NCI-H2196 treated with DMSO at 0.1 percent for 48 hours (cell line): ENCODE results near the gene KIAA0232.

ENCODE experiments used
- DNase-seq: peaks from one replicate; lab custom pipeline; 2025; ENCODE audit not compliant: unreplicated experiment; lab: John Stamatoyannopoulos, UW

The KIAA0232 gene

DNA sequence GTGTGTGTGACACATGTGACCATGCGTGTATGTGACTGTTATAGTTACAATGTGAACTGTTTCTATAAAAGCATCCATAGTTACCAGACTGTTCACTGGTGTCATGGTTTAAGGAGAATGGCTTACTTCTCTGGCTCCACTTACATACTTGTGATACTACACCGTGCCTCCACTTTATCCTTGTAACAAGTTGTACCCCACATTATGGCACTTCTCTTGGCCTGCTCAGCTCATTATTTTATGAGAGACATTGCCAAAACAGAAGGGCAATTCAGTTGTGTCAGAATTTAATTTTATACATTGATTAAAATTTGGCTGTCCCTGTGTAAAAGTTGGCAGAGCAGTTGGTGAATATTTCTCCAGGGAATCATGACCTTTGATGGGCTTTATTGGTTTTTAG is 64.7 kb downstream of the KIAA0232 start:
- no peak for DNase-seq

DNA sequence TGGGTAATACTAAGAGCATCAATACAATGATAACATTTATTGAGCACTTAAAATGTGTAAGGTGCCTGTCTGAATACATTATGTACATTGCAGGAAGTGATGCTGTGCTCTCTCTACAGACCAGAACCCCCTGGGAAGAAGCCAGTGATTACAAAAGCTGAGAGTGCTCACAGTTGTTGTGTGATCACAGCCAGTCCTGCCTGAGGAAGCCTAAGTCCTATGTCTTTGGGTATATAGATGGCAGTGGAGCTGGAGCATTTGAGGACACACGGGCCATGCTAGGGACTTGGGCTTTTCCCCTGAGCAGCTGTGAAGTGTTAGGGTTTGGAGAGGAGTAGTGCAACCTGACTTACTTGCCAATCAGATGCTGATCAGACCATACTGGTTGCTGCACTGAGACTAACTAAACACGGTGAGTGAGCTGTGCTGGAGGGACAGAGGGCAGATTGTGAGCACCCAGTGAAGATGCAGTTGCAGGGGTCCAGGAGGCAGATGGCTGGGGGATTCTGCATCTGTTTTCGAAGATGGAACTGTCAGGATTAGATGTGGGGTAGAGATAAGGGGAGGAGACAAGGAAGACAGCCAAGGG is 66.3 kb downstream of the KIAA0232 start:
- no peak for DNase-seq

DNA sequence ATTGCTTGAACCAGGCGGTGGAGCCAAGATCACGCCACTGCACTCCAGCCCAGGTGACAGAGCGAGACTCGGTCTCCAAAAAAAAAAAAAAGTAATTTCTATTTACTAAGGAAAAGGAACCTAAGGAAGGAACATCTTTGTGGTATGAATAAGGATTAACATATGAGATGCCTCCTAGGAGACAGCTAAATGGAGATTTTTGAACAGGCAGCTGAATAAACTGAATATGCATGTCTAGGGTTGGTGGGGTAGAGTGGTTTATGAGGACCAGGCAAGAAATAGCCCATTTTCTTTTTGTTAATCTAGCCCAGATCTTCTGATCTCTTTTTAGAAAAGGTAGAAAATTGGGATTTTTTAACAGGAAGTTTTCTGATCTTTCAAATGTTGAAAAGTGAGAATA is 67.2 kb downstream of the KIAA0232 start:
- DNase-seq: no peak

DNA sequence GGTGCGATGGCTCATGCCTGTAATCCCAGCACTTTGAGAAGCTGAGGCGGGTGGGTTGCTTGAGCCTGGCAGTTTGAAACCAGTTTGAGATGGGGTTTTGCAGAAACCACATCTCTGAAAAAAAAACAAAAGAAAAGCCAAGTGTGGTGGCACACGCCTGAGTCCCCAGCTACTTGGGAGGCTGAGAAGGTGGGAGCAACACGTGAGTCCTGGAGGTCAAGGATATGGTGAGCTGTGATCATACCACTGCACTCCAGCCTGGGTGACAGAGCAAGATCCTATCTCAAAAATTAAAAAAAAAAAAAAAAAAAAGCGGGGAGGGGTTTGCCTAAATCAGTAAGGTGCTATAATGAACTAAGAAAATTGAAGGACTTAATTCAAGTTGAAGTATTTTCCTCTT is 68.9 kb downstream of the KIAA0232 start:
- no peak for DNase-seq

DNA sequence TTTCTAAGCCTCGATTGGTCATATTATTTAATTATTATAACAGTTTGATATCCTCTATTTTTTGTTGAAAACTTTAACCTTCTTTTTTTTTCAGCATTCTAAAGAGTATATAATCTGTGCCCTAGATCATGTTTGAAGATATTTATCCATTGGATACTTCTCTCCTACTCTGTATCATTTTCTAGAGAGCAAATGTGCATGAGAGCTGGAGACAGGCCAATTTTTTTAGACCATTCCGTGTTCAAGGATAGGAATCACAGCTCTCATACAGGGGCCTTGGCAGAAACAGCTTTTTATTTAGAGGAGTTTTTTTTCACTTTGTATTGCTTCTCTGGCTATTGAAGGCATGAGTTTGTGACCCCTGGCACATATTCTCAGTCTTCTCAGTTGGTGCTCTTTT is 69.4 kb downstream of the KIAA0232 start:
- no peak for DNase-seq

DNA sequence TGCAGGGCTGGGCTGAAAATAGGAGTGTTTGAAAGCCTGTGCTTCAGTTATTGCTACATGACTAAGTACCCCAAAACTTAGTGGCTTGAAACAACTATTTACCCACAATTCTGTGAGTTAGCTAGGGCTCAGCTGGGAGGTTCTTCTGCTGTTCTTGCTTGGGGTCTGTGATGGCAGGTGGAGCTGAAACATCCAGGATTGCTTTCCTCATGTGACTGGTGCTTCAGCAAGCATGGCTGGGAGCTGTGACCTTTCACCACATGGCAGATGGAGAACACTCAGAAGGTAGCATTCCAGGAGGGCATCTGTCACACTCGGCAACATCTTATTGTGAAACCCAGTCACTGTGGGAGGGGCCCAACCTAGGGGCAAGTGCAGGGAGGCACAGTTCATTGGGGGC is 70.1 kb downstream of the KIAA0232 start:
- no peak for DNase-seq

DNA sequence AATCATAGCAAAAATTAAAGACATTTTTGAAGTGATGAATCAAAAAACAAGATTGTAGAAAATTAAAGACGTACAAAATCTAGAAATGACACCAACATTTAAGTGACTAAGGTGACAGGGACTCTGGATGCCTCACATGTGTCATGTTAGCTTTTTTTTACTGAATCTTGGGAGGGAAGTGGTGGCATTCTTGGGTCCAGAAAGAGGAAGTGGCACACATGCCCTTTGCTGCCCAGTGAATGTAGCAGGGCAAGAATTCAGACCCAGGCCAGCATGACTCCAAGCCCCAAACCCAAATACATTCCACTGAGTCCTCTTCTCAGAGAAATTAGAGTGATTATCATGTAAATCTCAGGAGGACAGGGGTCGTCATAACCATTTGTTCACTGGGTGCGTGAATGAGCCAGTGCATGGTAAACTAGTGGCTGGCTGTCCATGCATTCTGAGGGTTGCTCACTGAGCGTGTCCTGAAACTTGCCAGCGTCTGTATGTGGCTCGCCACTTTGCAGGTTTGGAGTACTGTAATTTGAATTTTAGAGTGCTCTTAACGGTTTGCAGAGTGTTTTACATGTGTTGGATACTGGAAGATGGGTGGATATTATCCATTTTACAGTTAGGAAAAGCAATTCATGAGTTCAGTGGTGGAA is 71.7 kb downstream of the KIAA0232 start:
- DNase-seq: no peak

DNA sequence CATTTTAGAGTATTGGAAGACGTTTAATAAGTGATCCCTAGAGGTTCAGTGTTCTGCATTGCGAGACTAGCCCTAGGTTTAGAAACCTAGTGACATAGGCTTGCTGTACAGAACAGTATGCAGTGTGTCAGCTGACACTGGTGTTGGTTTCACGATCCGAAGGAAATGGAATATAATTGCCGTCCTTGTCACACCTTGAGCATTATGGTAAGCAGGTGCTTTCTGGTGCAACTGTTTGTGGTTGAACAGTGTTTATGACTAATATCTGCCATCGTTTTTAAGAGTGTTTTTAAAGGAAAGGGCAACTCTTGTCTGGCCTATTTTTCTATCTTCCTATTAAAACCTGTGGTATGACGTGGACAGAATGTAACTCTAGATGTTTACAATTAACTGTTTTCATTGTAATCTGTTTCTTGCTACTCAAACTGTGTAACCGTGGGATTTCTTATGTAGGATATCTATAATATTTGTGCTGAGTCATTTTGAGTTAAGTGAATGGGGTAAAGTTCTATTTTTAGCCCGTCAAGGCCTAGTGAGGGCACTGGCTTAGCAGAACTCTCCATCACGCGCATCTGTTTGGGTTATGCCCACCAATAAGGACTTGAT is 73.3 kb downstream of the KIAA0232 start:
- DNase-seq: peak; percentile 94

DNA sequence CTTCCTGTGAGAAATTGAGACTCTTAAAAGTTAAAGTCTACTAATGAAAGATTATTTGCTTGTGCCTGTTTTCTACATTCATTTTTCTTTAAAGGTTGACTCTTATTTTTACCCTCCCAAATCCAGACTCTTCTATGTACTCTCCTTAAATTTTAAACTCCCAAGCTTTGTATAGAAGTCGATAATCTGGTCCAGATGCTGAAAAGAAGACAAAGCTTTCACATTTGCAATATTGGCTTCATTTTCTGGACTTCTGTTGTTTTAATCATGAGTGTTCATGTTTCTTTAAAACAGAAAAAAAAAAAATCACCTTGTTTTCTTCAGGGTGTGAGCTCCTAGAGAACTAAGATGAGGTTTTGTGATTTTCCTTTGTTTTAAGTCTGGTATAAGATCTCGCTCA is 73.9 kb downstream of the KIAA0232 start:
- no peak for DNase-seq

DNA sequence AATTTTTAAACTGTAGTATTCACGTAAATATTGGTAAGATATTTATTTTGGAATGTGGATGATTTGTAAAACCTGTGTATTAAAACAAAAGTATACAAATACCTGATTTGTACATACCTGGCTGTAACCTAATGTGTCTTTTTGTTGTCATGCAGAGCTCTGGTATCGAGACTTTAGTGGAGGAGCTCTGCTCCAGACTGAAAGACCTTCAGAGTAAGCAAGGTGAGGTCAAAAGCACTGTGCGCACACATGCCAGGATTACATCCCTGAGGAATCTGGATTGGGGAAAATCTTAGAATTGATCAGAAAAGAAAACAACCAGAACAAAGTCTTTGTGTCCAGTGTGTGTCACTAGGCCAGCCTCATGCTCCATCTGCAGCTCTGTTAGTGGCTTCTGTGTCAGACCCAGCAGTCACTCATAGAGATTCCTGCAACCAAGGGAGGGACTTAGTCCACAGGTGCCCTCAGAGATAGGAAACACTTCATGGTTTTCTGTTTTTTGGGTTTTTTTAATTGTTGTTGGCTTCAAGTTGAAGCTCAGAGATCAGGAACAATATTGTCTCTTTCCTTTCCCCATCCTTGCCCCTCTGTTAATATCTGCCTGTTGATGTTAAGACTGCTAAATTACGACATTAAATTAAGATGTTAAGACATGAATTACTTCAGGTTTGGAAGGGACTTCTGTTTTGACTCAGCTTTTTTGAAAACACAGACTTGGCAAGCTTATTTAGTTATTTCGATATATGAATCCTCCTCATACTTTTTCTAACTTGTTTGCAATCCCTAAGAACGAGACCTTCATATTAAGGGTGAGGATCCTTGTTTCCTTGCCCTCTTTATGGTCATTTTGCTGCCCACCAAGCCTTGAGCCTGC is 74.7 kb downstream of the KIAA0232 start:
- no peak for DNase-seq

DNA sequence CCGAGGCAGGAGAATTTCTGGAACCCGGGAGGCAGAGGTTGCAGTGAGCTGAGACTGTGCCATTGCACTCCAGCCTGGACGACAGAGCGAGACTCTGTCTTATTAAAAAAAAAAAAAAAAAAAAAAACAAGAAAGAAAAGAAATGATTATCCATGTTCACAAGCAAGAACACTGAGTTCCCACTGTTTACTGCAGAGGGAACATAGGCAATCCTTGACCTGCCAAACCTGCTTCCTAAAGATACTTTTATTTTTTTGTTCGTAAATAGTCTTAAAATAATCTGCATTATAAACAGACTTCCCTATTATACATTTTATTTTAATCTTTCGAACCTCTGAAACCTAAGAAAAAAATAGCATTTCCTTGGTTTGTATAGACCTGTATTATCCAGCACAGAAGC is 76.5 kb downstream of the KIAA0232 start:
- DNase-seq: no peak

DNA sequence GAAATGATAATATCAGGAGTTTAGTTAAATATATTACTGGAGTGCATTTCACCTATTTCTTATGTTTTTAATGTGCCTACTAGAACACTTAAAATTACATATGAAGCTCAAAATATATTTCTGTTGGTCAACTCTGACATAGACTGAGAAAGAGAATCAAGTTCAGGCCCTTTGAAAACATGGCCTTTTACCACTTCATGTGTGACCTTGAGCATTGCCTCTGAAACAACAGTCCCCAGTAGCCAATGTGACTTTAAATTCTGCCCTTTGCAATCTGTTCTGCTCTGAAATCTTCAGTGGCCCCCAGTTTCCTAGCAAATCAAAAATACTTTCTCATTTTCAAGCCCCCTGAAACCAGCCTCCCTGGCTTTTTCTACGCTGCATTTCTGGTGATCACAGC is 77.0 kb downstream of the KIAA0232 start:
- DNase-seq: no peak

DNA sequence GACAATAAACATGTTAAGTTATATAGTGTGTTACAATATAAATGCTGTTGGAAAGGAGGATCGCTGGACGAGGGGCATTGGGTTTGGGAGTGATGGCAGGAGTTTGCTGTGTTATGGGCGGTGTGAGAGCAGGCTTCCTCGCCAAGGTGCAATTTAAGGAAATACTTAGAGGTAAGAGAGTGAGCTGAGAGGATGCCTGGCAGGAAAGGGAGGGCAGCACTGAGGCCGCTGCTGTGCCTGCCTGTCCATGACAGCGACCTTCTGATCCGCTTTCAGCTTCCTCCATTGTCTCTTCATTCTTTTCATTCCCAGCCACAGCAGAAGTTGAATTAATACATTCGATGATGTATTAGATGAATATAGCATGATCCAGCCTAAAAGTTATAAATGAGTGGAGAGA is 85.9 kb downstream of the KIAA0232 start:
- no peak for DNase-seq

DNA sequence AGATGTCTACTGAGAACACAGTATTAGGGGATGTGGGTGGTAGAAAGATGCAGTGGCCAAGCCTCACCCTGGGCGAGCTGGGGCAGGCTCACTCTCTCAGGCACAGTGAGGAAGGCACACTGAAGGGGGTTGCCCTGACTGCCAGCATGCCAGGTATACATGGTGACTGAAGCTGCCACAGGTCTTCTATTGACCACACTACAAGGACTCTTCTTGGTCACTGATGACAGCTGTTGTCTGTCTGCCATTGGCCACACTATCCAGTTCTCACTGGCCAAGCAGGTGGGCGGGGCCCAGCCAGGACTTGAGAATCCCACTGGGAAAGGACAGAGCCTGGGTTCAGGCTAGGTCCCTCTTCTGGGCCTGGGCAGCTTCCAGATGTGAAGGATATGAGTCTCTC is 87.4 kb downstream of the KIAA0232 start:
- DNase-seq: no peak

DNA sequence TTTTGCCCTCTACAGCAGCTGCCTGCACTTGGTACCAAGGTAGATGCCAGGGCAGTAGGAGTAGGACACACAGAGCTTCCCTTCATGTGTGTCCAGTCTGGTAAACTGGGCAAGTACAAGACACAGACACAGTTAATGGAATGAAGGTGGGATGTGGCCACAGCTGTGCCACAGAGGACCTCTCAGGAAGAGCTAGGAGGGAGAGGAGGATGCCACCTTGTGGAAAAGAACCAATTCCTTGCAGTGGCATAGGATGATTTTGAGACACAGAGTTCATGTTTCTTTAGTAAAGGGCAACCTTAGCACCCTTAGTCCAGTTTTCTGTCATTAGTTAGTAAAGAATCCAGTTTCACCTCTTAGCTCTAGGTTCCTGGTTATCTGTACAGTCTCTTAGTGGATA is 90.8 kb downstream of the KIAA0232 start:
- DNase-seq: no peak

DNA sequence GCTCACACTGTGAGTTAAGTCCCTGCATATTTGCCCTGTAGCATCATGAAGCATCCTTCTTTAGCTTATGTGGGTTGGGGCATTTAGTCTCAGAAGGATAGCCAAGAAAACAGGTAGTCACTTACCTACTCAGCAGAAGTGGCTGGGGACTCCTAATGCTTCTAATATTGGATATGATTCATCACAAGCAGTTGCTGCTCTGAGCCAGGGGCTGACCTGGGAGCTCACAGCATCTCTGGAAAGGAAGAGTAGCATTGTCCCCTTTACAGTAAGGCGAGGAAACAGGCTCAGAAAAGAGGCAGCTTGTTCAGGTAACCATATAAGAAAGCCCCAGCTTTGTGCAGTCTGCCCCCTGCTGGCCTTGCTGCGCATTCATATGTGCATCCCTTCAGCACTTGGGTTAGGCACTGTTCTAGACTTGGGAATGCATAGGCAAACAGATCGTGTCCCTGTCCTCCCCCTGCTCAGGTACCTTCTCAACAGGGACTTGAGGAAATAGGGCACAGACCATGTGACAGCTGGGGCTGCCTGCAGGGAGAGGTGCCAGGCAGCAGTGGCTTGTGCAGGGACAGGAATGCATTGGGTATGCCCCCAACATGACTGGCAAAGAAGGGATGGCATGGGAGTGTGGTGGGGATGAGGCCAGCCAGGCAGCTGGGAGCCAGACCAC is 91.4 kb downstream of the KIAA0232 start:
- DNase-seq: peak; percentile 25

DNA sequence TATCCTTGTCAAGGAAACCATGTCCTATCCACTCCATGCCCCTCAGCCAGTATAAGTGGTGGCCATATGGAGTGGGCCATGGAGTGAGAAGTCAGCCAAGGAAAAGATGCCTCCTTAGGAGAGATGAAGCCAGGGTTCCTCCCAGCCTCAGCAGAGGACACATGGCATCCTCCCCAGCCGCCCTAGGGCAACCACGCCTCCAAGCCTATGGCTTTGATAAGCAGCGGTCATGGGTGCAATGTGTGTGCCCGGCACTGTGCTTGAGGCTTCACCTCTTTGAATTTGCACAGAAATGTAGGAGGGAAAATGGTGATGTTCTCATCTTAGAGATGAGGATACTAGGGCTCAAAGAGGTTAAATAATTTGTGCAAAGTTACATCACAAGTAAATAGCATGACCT is 92.5 kb downstream of the KIAA0232 start:
- no peak for DNase-seq

DNA sequence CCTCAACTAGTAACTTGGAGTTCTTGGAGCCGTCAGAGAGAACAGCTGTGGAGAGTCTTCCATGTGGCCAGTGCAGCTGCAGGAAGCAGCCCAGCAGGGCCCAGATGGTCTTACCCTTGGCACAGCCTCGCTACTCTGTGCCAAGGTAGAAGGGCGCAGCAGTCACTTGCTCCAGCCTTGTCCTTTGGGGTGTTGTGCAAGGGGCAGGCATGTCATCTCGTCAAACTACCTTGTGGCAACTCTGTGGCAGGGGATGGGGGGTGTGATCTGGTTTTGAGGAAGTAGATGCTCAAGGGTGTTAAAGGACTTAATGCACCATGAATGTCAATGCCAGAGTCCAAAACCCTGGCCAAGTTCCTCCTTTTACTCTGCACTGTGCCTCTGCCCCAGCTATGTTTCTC is 92.9 kb downstream of the KIAA0232 start:
- DNase-seq: no peak

DNA sequence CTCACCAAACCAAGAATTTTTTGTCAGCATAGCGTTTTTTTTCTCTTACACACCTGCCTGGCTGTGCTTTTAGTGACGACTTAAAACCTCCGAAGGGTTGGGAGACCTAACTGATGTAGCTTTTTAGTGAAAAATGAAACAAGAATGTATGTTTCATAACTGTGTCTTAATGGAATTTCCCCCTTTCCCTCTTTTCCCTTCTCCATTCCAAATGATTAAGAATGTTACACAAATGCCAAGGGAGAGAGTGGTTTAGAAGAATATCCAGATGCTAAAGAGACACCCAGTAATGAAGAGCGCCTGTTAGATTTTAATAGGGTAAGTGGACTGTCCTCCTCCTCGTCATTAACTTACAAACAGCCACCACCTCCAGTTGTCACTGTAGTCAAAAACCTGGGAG is 93.9 kb downstream of the KIAA0232 start:
- DNase-seq: no peak

DNA sequence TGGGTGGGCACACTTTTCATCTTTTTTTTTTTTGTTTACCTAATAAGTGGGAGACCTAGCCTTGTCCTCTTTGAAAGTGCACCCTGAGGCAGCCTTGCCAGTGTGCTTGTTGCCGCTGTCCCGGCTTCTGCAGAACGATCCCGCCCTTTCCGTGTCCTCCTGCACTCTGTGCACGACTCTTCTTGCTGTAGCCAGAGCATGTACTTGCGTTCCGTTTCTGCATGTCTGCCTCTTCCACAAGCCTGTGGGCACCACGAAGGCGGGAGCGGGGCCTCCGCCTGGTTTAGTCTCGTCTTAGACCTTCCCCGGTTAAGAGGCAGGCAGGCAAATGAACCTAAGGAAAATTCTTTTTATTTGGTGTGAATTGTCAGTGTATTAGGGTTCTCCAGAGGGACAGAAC is 94.5 kb downstream of the KIAA0232 start:
- no peak for DNase-seq

DNA sequence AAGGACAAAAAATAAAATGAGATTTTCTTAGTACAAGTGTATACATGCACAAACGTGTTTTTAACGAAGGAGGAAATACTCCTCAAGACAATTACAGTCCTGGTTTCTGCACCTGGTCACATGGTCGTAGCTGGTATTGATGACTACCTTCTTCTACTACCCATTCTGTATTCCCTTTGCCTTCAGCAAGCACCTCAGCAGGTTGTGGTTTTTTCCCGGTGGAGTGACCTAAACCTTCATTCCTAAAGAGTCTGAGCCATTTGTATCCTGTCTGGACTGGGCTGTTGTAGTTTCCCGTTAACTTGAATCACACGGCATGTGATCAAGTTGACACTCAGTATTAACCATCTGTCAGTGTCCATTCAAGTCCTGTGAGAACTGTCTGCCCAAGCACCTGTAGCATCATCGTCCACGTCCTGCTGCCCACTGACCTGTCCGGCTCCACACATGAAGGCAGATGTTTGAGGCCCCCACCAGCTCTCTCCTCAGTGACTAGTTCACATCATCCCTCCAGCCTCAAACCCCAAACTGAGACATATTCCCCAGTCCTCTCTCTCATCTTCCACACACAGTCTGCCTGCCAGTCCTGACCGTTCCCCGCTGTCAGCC is 96.0 kb downstream of the KIAA0232 start:
- DNase-seq: no peak
